CD1c-positive myeloid dendritic cell (primary cell): ENCODE measurements around the gene LRP1B.

ENCODE experiments used
- DNase-seq: peaks from one replicate; pipeline ENCODE4 v3.0.0-alpha.2; 2016; ENCODE audit errors: extremely low spot score

Gene LRP1B

GRCh38 chr2:140621583-140622362 lies 1509.0 kb downstream of the LRP1B start:
- DNase-seq: no peak

- DNase-seq: no peak
Measured at GRCh38 chr2:140604788-140605187, 1526.0 kb downstream of the LRP1B start.

GRCh38 chr2:140604096-140604495 lies 1526.7 kb downstream of the LRP1B start:
- DNase-seq: no peak

- no peak for DNase-seq
Measured at GRCh38 chr2:140603416-140603815, 1527.4 kb downstream of the LRP1B start.

GRCh38 chr2:140601801-140602200 lies 1529.0 kb downstream of the LRP1B start:
- DNase-seq: no peak

- no peak for DNase-seq
Measured at GRCh38 chr2:140601342-140601741, 1529.5 kb downstream of the LRP1B start.

- DNase-seq: no peak
Measured at GRCh38 chr2:140600116-140600515, 1530.7 kb downstream of the LRP1B start.

- DNase-seq: no peak
Measured at GRCh38 chr2:140597836-140598235, 1533.0 kb downstream of the LRP1B start.

GRCh38 chr2:140597205-140597604 lies 1533.6 kb downstream of the LRP1B start:
- DNase-seq: no peak

- no peak for DNase-seq
Measured at GRCh38 chr2:140596447-140596846, 1534.4 kb downstream of the LRP1B start.

GRCh38 chr2:140595107-140595506 lies 1535.7 kb downstream of the LRP1B start:
- no peak for DNase-seq

GRCh38 chr2:140593132-140593531 lies 1537.7 kb downstream of the LRP1B start:
- DNase-seq: no peak

- DNase-seq: no peak
Measured at GRCh38 chr2:140589696-140590095, 1541.1 kb downstream of the LRP1B start.

GRCh38 chr2:140589273-140589672 lies 1541.5 kb downstream of the LRP1B start:
- no peak for DNase-seq

GRCh38 chr2:140586379-140586778 lies 1544.4 kb downstream of the LRP1B start:
- DNase-seq: no peak

GRCh38 chr2:140585016-140585415 lies 1545.8 kb downstream of the LRP1B start:
- DNase-seq: no peak

- DNase-seq: no peak
Measured at GRCh38 chr2:140584471-140584870, 1546.3 kb downstream of the LRP1B start.

GRCh38 chr2:140580532-140581151 lies 1550.2 kb downstream of the LRP1B start:
- DNase-seq: no peak

GRCh38 chr2:140577453-140577852 lies 1553.4 kb downstream of the LRP1B start:
- DNase-seq: no peak

- no peak for DNase-seq
Measured at GRCh38 chr2:140567734-140568133, 1563.1 kb downstream of the LRP1B start.

- DNase-seq: no peak
Measured at GRCh38 chr2:140565756-140566155, 1565.1 kb downstream of the LRP1B start.

GRCh38 chr2:140555701-140556100 lies 1575.1 kb downstream of the LRP1B start:
- DNase-seq: no peak

- no peak for DNase-seq
Measured at GRCh38 chr2:140552634-140553033, 1578.2 kb downstream of the LRP1B start.
